Fibroblast of lung (primary cell): ENCODE results near the gene WDR27. TPM values are rescaled to one million over a fixed set of nuclear protein-coding genes. Genes with fewer than 3 reads are reported as not detected.

Experiments
- DNase-seq, 2 donors: peaks; one replicate each; pipeline versions ENCODE4 v3.0.0 to v3.0.0-alpha.2; 2010; ENCODE audit warnings: low read depth in 2 of 2
- H2AFZ ChIP-seq: 2 replicates; pipeline ENCODE4 v1.5.1; 2012; ENCODE audit warnings: low read length, control low read depth, inconsistent platforms
- H3K27ac ChIP-seq: 2 replicates; pipeline ENCODE4 v1.5.1; 2011; ENCODE audit warnings: low read length, control low read depth; ENCODE audit not compliant: insufficient read depth
- H3K27me3 ChIP-seq: 2 replicates; pipeline ENCODE4 v1.5.1; 2011; ENCODE audit warnings: mild to moderate bottlenecking, low read length; ENCODE audit not compliant: control insufficient read depth, insufficient read depth
- H3K36me3 ChIP-seq: 2 replicates; pipeline ENCODE4 v1.5.1; 2011; ENCODE audit warnings: low read length; ENCODE audit not compliant: control insufficient read depth, insufficient read depth
- H3K4me1 ChIP-seq: 2 replicates; pipeline ENCODE4 v1.5.1; 2011; ENCODE audit warnings: low read length; ENCODE audit not compliant: control insufficient read depth, insufficient read depth; ENCODE audit errors: extremely low read depth
- H3K4me2 ChIP-seq: 2 replicates; pipeline ENCODE4 v1.5.1; 2011; ENCODE audit warnings: low read length, control low read depth; ENCODE audit not compliant: insufficient read depth; ENCODE audit errors: extremely low read depth
- H3K4me3 ChIP-seq, 4 experiments: fragments of 200-600 bp in 1 of 4; sonication (generic) in 1 of 4; replicated peaks in 1 of 4; 2 replicates each; pipeline ENCODE4 v1.5.1; 2011 to 2016; ENCODE audit warnings: low read length in 4 of 4, low read depth in 3 of 4, mild to moderate bottlenecking in 3 of 4, control low read depth in 2 of 4, inconsistent platforms in 1 of 4, mixed read lengths in 1 of 4; ENCODE audit not compliant: insufficient read depth in 1 of 4; ENCODE audit errors: control extremely low read depth in 1 of 4
- H3K79me2 ChIP-seq: 2 replicates; pipeline ENCODE4 v1.5.1; 2012; ENCODE audit warnings: mild to moderate bottlenecking, low read length, inconsistent platforms; ENCODE audit not compliant: control insufficient read depth, insufficient read depth
- H3K9ac ChIP-seq: 2 replicates; pipeline ENCODE4 v1.5.1; 2011; ENCODE audit warnings: mild to moderate bottlenecking, low read length, control low read depth; ENCODE audit not compliant: insufficient read depth
- H3K9me3 ChIP-seq: 2 replicates; pipeline ENCODE4 v1.5.1; 2012; ENCODE audit warnings: low read depth, low read length; ENCODE audit not compliant: control insufficient read depth, insufficient read depth
- H4K20me1 ChIP-seq: 2 replicates; pipeline ENCODE4 v1.5.1; 2011; ENCODE audit warnings: low read length; ENCODE audit not compliant: control insufficient read depth, insufficient read depth; ENCODE audit errors: extremely low read depth
- CTCF ChIP-seq, 2 donors: IDR thresholded peaks in 1 of 2; conservative IDR thresholded peaks in 1 of 2; 1 replicate in 1 of 2; 2 replicates in 1 of 2; pipeline ENCODE4 v1.5.1; 2011 to 2012; ENCODE audit warnings: low read length in 2 of 2, control low read depth in 1 of 2, inconsistent platforms in 1 of 2, low read depth in 1 of 2, mild to moderate bottlenecking in 1 of 2
- EZH2 ChIP-seq: IDR thresholded peaks from 2 replicates; pipeline ENCODE4 v1.5.1; 2012; ENCODE audit warnings: low read length, control low read depth, mild to moderate bottlenecking; ENCODE audit errors: missing control alignments
- polyA plus RNA-seq, 2 donors: library from polyadenylated mRNA; depleted of rRNA in 1 of 2; stranded (reverse) in 1 of 2; unstranded in 1 of 2; fragments of >200 nt; gene quantifications; 2 replicates each; pipeline ENCODE4 v1.2.1, GENCODE V29; 2011 to 2012; ENCODE audit warnings: missing spikeins in 1 of 2
- total RNA-seq: library from RNA; depleted of rRNA; stranded (reverse); fragments of >200 nt; gene quantifications from 2 replicates; pipeline ENCODE4 v1.2.1, GENCODE V29; 2014

The WDR27 gene
- total and polyA plus RNA-seq, 2 donors (not counting 1 experiment from before 2014, with no cell fraction given) = 8.8 to 23.3 TPM

DNA sequence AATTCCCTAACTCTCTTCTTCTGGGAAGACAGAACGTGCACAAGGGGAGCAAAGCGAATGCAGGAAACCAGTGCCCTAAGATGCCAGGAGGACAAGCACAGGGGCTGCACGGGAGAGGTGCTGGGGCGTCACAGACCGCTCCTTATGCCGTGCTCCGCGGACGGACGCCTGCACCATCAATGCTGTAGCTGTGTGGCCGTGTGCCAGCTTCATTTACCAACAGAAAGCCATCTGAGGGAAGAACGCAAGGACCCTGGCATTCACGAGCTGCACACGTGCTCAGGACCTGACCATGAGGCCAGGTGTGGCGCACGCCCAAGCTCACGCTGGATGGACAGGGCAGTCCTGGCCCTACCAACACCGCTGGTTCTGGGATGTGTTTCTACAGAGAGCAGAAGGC lies 35.4 kb downstream of the WDR27 start:
- no peaks in the 10 kb centered on the region for H3K79me2 ChIP-seq
- no peak for DNase-seq
- H3K9ac ChIP-seq = no peak overlapping the region
- H4K20me1 ChIP-seq = no peaks in the 10 kb centered on the region
- no peaks in the 10 kb centered on the region for H3K27me3 ChIP-seq
- H3K27ac ChIP-seq = no peak overlapping the region
- H3K9me3 ChIP-seq = no peaks in the 10 kb centered on the region
- H3K4me3 ChIP-seq = no peak overlapping the region
- TF ChIP-seq CTCF (conservative IDR thresholded peaks at IDR 0.05 in 1 of 2, IDR thresholded peaks at IDR 0.05 in 1 of 2; ENCODE audit: low read depth in 1 of 2, low read length in 2 of 2) (no peak), EZH2 (no peak)
- H3K36me3 ChIP-seq = peaks cover 5% of the 10 kb centered on the region
- H3K4me1 ChIP-seq = no peaks in the 10 kb centered on the region
- H2AFZ ChIP-seq = no peak overlapping the region
- H3K4me2 ChIP-seq = no peak overlapping the region

DNA sequence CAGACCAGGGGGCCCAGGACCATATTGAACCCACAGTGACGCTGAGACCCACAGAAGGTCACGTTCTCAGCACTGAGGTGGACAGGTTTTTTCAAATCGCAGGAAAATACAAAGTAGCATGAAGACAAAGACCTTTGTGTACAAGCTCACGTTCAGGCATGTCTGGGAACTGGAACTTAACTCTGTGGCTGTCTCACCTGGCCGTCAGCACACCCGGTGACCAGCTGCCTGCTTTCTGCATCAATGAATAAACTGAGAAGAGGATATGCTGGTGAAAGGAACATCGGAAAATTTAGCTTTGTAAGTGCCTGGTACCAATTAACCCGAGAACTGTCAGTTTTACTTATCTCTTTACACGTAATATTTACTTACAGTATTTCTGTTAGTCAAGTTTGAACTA lies 36.5 kb downstream of the WDR27 start:
- no peaks in the 10 kb centered on the region for H3K27me3 ChIP-seq
- no peak for DNase-seq
- H3K9ac ChIP-seq = no peak overlapping the region
- H2AFZ ChIP-seq = no peak overlapping the region
- no peaks in the 10 kb centered on the region for H4K20me1 ChIP-seq
- no peak overlapping the region for H3K4me3 ChIP-seq
- H3K36me3 ChIP-seq = peaks cover 5% of the 10 kb centered on the region
- no peak overlapping the region for H3K4me2 ChIP-seq
- H3K27ac ChIP-seq = no peak overlapping the region
- no peaks in the 10 kb centered on the region for H3K79me2 ChIP-seq
- TF ChIP-seq EZH2 (no peak), CTCF (conservative IDR thresholded peaks at IDR 0.05 in 1 of 2, IDR thresholded peaks at IDR 0.05 in 1 of 2; ENCODE audit: low read depth in 1 of 2, low read length in 2 of 2) (no peak)
- no peaks in the 10 kb centered on the region for H3K9me3 ChIP-seq
- H3K4me1 ChIP-seq = no peaks in the 10 kb centered on the region

- no peak for DNase-seq
- Histone ChIP-seq H3K9ac (no peak overlapping the region), H3K4me3 (no peak overlapping the region), H2AFZ (no peak overlapping the region), H3K27ac (no peak overlapping the region), H3K27me3 (no peaks in the 10 kb centered on the region), H4K20me1 (no peaks in the 10 kb centered on the region), H3K9me3 (no peaks in the 10 kb centered on the region), H3K4me2 (no peak overlapping the region), H3K79me2 (no peaks in the 10 kb centered on the region), H3K4me1 (no peaks in the 10 kb centered on the region), H3K36me3 (peaks cover 5% of the 10 kb centered on the region)
- TF ChIP-seq CTCF (conservative IDR thresholded peaks at IDR 0.05 in 1 of 2, IDR thresholded peaks at IDR 0.05 in 1 of 2; ENCODE audit: low read depth in 1 of 2, low read length in 2 of 2) (no peak), EZH2 (no peak)
These were observed 37.6 kb downstream of the WDR27 start for GRCh38 chr6:169664227-169664626.
